Retinal pigment epithelial cell (primary cell): ENCODE data around the gene RBPJ.

ENCODE experiments used
- DNase-seq: peaks from one replicate; pipeline ENCODE4 v3.0.0-alpha.2; 2010; ENCODE audit warnings: low read depth
- H3K4me3 ChIP-seq: 2 replicates; pipeline ENCODE4 v1.5.1; 2011; ENCODE audit warnings: mild to moderate bottlenecking, low read length, control low read depth, moderate library complexity
- TF ChIP-seq, protein P1 (sequence below): conservative IDR thresholded peaks from 2 replicates; pipeline ENCODE4 v1.5.1; 2011; ENCODE audit warnings: low read depth, low read length, control low read depth, inconsistent platforms

The RBPJ gene

DNA sequence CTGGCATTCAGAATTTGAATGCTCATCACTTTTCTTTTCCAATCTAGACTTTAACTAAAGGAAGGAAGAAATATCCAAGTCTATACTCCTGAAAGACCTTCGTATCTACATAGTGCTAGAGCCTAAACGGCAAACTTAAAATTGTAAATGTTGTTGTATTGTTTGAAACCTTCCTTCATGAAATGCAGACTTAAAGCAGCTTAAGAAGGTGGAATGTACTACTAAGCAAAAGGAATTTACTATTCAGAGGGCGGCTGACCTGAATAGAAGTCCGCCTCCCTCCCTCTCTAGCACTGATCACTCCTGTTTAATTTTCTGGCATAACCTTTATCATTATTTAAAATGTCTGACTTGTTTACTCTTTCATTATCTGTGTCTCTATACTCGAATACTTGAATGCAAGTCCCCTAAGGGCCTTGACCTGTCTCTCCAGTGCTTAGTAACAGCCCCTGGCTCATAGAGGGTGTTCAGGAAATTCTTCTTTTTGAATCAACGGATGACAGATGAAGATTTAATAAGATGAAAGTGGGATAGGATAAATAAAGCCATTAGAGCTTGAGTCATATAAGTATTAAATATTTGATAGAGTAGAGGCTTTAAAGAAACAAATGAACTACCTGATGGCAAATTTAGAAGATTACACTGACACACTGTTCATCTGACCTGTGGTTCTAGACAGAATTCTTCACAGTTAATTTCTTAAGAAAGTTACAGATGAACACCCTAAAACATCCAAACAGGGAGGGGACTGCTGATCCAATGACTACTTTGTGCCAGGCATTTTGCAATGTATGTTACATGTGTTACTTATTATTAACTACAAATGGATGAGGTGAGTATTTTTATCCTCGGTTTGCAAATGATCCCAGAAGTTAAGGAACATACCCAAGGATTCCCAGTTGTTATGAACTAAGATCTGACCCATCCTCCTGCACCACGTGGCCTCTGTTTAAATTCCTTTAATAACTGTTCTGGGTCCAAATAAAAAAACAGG lies 20.2 kb upstream of the RBPJ start:
- TF ChIP-seq, protein P1, sequence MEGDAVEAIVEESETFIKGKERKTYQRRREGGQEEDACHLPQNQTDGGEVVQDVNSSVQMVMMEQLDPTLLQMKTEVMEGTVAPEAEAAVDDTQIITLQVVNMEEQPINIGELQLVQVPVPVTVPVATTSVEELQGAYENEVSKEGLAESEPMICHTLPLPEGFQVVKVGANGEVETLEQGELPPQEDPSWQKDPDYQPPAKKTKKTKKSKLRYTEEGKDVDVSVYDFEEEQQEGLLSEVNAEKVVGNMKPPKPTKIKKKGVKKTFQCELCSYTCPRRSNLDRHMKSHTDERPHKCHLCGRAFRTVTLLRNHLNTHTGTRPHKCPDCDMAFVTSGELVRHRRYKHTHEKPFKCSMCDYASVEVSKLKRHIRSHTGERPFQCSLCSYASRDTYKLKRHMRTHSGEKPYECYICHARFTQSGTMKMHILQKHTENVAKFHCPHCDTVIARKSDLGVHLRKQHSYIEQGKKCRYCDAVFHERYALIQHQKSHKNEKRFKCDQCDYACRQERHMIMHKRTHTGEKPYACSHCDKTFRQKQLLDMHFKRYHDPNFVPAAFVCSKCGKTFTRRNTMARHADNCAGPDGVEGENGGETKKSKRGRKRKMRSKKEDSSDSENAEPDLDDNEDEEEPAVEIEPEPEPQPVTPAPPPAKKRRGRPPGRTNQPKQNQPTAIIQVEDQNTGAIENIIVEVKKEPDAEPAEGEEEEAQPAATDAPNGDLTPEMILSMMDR = no peak

DNA sequence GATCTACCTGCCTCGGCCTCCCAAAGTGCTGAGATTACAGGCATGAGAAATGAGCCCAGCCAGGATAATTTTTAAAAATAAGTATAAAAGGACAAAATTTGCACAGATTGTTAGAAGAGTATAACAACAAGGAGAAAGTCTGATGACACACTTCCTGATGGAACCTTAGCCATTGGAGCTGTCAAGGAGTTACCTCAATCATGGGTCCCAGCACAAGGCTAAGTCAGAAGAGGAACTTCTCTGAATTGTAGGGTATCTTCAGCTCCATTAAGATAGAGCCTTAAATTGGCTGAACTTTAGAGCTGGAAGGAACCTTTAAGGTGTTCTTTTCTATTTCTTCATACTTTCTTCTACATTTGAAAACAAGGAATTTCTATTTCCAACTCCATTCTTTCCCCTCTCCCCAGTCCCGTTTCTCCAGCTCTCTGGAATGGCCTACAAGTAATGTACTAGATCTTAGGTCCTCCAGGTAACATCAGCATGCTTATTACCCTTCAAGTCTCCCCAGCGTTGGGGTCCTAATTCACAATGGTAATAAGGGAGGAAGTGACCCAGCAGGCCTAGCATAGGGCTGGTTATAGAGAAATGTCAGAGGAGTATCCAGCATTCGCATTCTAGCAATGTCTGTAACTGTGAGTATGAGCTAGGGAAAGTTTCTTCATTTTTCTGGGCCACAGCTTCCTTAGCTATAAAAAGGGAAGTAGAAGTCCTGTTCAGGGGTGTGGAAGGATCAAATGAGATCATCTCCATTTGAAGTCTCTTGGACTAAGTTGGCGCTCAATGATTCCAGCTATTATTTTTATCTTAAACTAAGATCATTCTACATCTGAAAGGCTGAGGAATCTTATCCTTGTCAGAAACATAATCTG lies 18.5 kb upstream of the RBPJ start:
- no peak overlapping the region for H3K4me3 ChIP-seq
- TF ChIP-seq, protein P1 = no peak
- no peak for DNase-seq

More for the DNA sequence above, 20.2 kb upstream of the RBPJ start:
- peak; percentile 66 for DNase-seq
- H3K4me3 ChIP-seq = no peak overlapping the region

DNA sequence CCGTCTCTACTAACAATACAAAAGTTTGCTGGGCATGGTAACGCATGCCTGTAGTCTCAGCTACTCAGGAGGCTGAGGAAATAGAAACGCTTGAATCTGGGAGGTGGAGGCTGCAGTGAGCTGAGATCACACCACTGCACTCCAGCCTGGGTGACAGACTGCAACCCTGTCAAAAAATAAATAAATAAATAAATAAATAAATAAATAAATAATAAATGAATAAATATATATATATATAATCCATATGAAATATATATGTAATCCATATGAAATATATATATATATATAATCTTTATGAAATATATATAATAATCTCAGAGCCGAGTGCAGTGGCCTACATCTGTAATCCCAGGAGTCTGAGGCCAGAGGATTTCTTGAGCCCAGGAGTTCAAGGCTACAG lies 17.8 kb upstream of the RBPJ start:
- H3K4me3 ChIP-seq = no peak overlapping the region
- TF ChIP-seq, protein P1 = no peak
- no peak for DNase-seq

DNA sequence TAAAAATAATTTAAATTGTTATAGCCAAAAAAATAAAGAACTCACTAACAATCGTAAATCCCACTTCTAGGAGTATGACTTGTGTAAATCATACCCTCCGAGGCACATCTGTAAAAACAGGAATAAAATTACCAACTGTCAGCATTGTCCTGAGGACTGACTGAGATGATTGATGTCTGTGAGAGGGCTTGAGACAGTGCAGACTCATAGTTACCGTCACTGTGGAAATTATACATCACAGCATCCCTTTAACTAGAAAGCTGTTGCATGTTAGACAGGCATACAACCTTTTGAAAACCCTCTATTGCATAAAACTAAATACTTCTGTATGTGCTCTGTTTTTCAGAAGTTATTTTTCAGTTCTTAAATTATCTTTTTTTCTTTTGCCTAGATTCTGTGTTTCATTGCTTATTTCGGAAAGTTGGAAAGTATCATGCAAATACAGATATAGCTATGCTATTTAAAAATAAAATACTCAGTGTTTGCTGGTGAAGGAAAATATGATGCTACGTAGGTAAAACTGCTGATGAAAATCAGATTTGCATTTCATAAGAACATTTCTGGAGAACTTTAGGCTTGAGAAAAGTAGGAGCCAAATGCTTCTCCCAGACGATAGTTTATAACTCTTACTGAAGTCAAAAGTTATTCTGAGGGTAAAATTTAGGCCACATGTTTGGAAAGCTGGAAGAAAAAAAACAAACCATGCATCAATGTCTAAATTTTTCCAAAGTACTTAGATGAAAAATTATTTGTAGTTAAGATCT lies 13.6 kb upstream of the RBPJ start:
- H3K4me3 ChIP-seq = no peak overlapping the region
- TF ChIP-seq, protein P1 = no peak
- DNase-seq = no peak

DNA sequence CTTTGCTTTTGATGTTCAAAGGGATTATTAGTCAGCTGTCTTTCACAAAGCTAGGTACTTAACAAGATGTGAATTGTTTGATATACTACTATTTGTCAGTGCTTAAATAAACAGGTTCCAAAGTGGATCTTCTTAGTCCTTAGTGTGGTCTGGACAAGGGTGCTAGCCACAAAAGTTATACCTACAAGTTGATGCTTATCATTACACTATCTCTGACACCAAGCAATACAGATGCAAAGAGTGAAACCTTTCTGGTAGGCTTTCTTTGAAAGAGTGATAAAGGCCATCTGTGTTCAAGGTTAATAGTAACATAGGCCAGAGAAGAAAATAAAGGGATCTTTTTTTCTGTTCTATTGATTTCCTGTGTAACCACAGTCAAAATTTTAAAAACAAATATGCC lies 12.2 kb upstream of the RBPJ start:
- H3K4me3 ChIP-seq = no peak overlapping the region
- no peak for DNase-seq
- TF ChIP-seq, protein P1 = no peak

DNA sequence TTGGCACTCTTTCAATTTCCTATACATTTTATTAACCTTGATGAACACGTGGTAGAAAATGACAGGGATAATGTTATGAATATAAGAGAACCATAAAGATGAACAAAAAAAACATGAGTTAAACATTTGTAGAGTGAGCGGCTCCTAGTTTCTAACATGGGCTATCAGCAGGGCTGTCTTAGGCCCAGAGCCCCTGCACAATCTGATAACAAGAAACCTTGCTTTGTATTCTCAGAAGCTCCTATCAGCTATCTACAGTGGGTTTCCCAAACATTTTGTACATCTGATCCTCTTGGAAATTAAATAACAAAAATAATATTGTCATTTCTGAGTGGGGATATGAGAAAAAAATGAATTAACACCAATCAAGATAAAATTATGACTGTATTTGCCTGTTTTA lies 10.6 kb upstream of the RBPJ start:
- no peak overlapping the region for H3K4me3 ChIP-seq
- TF ChIP-seq, protein P1 = no peak
- no peak for DNase-seq
